NCI-H1436 treated with DMSO at 0.1 percent for 48 hours (cell line): ENCODE data around the gene PECR.
"Not testable (repeated sequence)": the region's sequence is repeated elsewhere in the genome, so short reads cannot be mapped to it uniquely, and the experiment has no call there.

ENCODE experiments used
- DNase-seq: peaks from one replicate; lab custom pipeline; 2025; lab: John Stamatoyannopoulos, UW

Gene PECR

GRCh38 chr2:216104691-216105090 lies 23.1 kb upstream of the PECR start:
- DNase-seq, result no peak

- no peak for DNase-seq
Observed at GRCh38 chr2:216103213-216103612, 21.6 kb upstream of the PECR start.

GRCh38 chr2:216101109-216101508 lies 19.5 kb upstream of the PECR start:
- DNase-seq, result no peak

DNA sequence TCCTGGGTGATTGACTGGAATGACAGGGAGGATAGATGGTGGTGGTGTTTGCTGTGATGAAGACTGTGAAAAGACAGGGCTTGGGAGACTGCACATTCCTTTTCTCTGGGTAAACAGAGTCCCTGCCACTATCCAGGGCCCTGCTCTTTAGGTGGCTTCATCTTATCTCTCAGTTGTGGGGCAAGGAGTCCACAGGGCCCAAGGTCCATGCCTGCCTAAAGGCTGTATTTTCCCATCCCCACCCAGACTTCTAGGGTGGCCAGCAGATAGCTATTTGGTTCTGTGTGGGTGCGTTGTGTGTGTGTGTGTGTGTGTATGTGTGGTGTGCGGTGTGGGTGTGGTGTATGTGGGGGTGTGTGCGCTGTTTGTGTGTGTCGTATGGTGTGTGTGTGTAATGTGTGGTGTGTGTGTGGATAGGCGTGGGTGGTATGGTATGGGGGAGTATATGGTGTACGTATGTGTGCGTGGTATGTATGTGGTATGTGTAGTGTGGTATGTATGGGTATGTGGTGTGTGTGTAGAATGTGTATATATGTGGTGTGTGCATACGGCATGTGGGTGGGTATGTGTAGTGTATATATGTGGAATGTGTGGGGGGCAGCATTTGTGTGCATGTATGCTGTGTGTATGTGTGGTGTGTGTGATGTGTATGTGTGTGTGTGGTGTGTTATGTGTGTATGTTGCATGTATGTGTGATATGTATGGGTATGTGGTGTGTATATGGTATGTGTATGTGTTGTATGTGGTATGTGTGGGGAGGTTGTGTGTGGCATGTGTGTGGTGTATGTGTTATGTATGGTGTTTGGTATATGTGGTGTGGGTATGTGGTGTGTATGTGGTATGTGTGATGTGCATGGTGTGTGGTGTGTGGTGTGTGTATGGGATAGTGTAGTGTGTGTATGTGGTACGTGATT lies 17.1 kb upstream of the PECR start:
- DNase-seq, result no peak

DNA sequence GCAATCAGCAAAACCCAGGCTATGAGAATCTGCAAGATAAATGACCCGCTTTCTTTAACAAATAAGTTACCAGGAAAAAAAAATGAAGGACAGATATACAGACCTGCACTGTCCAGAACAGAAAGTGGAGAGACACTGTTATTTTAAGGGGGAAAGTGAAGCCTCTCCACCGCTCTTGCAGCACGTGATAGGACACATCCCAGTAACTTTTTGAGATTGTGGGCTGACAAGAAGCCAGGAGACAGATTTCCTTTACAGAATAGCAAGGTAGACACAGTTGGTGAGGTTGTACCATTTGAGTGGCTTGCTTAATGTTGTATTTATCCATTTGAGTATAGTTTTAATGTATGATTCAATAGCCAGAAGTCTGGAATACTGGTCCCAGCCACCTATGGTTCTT lies 13.1 kb upstream of the PECR start:
- no peak for DNase-seq

GRCh38 chr2:216092646-216093045 lies 11.0 kb upstream of the PECR start:
- no peak for DNase-seq

DNA sequence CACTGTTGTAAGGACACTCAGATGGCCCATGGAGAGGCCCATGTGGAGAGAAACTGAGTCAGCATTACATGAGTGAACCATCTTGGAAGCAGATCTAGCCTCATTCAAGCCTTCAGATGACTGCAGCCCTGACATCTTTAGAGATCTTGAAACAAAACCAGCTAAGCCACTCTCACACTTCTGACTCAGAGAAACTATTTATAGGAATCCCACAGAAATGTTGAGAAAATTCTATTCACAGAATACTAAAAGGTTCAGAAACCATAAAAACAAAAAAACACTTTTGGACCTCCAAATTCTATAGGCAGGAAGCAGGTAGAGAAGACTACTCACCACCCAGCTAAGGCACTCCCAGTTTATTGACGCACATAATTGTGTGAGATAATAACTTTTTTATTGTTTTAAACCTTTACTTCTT lies 8.8 kb upstream of the PECR start:
- DNase-seq, result no peak

DNA sequence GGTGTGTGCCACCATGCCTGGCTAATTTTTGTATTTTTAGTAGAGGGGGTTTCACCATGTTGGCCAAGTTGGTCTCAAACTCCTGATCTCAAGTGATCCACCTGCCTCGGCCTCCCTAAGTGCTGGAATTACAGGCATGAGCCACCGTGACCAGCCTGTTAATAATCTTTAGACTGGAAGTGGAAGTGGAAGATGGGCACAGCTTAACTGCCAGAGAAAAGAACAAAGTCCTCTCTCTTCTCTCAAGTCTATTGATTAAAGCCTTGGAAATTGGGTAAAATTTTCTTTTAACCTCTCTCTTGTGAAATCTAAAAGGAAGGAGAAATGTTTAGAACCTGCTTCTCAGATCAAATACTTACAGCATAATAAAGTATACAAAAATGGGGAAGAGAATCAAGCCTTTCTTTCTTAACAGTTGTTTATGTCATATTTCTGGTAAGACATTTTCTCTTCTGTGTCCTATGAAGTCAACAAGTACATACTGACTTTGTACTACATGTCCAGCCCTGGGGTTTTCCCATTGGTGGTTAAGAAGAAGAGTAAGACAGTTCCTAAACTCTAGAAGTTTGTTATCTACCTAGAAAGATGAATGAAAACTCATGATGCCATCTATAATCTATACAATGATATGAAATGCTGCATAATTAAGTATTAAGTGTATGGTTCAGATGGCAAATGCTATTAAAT lies 4.7 kb upstream of the PECR start:
- no peak for DNase-seq

GRCh38 chr2:216084547-216084946 lies 2.9 kb upstream of the PECR start:
- DNase-seq, result no peak

DNA sequence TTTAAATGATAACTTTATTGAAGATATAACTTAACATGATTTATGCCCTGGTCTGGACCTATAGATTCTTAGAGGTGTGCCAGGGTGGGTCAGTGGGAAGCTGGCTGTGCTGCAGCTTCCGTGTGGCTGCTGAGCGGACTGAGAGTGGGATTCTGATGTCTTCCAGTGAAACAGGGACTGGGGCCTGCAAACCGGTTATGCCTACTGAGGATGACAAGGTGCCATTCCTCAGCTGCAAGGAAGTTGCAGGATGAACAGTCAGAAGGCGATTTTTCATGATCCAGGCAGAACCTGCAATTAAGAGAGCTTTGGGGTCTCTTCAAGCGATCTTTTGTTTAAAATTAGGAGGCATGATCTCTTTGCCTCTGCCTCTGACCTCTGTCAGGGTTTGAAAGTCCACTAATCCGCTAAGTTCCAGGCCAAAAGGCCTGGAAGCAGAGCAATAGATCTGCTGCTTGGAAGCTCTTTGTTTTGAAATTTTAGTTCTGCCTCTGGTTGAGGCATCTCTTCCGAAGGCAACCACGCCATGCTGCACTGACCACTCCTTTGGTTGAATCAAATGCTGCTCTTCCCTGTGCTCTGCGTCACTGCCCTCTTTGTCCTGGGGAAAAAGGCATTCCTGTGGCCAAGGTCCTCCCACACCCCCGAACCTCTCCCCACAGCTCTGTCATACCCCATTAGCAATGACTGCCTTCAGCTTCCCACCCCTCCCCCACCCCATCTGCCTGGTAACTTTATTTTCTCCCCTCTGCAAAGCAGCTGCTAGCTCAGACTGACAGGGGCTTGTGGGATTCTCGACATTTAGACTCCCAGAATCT lies 2.1 kb upstream of the PECR start:
- DNase-seq, result no peak

GRCh38 chr2:216082805-216083204 lies 1.2 kb upstream of the PECR start:
- DNase-seq, result no peak

DNA sequence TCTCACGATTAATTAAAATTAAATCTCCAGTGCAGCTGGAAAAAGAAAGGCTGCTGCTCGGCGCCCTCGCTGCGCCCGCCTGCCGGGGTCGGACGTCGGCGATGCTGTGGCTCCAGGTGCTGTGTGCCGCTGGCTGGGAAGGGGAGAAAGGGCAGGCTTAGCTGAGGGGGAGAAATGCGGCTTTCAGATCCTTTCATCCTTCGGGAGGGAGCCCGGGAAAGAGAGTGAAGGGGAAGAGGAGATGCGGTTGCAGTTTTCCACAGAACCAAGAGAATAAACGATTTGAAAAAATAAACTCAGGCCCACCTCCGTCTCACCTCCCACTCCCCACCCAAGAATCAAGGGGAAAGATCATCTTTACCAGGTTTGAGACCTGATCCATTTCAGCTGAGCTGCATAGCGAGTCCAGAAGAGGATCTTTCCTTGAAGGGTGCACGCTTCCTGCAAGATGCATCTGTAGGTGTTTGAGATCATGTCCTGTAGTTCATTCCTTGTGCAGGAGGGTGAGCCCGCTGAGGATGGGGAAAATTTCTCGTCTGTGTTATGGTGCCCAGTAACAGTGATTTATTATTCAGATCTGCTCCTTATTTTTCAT lies 605 bp upstream of the PECR start:
- no peak for DNase-seq

GRCh38 chr2:216081012-216081411 lies 597 bp downstream of the PECR start:
- DNase-seq, result no peak

DNA sequence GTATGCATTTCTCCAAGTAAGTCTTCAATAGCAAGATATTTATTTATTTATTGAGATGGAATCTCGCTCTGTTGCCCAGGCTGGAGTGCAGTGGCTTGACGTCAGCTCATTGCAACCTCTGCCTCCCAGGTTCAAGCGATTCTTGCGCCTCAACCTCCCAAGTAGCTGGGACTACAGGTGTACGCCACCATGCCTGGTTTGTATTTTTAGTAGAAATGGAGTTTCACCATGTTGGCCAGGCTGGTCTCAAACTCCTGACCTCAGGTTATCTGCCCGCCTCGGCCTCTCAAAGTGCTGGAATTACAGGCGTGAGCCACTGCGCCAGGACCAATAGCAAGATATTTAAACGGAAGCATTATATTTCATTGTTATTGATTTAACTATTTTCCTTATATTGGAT lies 1.6 kb downstream of the PECR start:
- DNase-seq, result not testable (repeated sequence)

GRCh38 chr2:216078776-216079175 lies 2.8 kb downstream of the PECR start:
- no peak for DNase-seq

GRCh38 chr2:216075510-216076485 lies 5.8 kb downstream of the PECR start:
- DNase-seq, result no peak

GRCh38 chr2:216074794-216075193 lies 6.8 kb downstream of the PECR start:
- DNase-seq, result no peak

- DNase-seq, result no peak
Observed at GRCh38 chr2:216074380-216074779, 7.2 kb downstream of the PECR start.

DNA sequence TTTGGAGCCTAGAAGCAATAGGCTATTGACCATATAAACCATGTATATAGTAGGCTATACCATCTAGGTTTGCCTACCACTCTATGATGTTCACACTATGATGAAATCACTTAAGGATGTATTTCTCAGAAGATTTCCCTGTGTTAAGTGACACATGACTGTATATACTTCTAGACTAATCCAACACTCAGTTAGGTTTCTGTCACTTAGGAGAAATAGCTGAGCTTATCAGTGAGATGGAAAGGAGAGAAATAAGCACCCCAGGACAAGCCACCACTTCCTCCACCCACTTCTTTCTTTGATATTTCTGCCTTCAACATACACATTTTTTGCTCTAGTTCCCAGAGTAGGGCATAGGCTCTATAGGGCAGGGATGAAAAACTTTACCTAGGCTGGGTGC lies 7.8 kb downstream of the PECR start:
- DNase-seq, result no peak

DNA sequence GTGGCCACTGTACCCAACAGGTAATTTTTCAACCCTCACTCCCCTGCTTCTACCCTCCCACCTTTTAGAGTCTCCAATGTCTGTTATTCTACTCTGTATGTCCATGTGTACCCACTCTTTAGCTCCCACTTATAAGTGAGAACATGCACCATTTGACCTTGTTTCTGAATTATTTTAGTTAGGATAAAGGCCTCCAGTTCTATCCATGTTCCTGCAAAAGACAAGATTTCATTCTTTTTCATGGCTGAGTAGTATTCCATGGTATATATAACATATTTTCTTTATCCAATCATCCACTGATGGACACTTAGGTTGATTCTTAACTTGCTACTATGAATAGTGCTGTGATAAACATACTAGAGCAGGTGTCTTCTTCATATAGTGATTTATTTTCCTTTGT lies 9.1 kb downstream of the PECR start:
- DNase-seq, result no peak
